ENCODE results near the gene AAMDC.
A peak's percentile ranks its signal among the peaks of the same experiment; 100 is the strongest.

AAMDC gene

GRCh38 chr11:77820565-77821348, at the start of gene AAMDC, which contains the start of gene RSF1:
Gene AAMDC, plus strand, starts transcription at chr11:77821144. Its CDS starts 21,353 bp downstream, at chr11:77842497.
Gene RSF1, minus strand, starts transcription at chr11:77820722. Its CDS starts 8 bp downstream, at chr11:77820714.
- H3K9ac ChIP-seq: peak within 1 kb of the TSS; percentile 76
- H3K79me2 ChIP-seq: peaks cover 11% of the 10 kb centered on the region
- H3K9me3 ChIP-seq (ENCODE audit: control insufficient read depth, low read length): no peaks in the 10 kb centered on the region
- H3K4me3 ChIP-seq (ENCODE audit: low read depth, low read length): peak within 1 kb of the TSS; percentile 79
- TF ChIP-seq, protein P1, sequence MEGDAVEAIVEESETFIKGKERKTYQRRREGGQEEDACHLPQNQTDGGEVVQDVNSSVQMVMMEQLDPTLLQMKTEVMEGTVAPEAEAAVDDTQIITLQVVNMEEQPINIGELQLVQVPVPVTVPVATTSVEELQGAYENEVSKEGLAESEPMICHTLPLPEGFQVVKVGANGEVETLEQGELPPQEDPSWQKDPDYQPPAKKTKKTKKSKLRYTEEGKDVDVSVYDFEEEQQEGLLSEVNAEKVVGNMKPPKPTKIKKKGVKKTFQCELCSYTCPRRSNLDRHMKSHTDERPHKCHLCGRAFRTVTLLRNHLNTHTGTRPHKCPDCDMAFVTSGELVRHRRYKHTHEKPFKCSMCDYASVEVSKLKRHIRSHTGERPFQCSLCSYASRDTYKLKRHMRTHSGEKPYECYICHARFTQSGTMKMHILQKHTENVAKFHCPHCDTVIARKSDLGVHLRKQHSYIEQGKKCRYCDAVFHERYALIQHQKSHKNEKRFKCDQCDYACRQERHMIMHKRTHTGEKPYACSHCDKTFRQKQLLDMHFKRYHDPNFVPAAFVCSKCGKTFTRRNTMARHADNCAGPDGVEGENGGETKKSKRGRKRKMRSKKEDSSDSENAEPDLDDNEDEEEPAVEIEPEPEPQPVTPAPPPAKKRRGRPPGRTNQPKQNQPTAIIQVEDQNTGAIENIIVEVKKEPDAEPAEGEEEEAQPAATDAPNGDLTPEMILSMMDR (IDR thresholded peaks at IDR 0.05): peak; percentile 69
- H3K36me3 ChIP-seq (ENCODE audit: control insufficient read depth, insufficient read depth, low read length): no peaks in the 10 kb centered on the region
- H3K27ac ChIP-seq: peak within 1 kb of the TSS; percentile 83
- H3K27me3 ChIP-seq (ENCODE audit: control insufficient read depth, insufficient read depth, low read length): no peaks in the 10 kb centered on the region
- peaks cover 5% of the 10 kb centered on the region for H3K4me1 ChIP-seq
- H3K4me2 ChIP-seq (ENCODE audit: low read length): peak within 1 kb of the TSS; percentile 86
- H2AFZ ChIP-seq: peak within 1 kb of the TSS; percentile 85

GRCh38 chr11:77775936-77776335, 45.0 kb upstream of the AAMDC start:
- peaks cover 25% of the 10 kb centered on the region for H3K79me2 ChIP-seq
- H2AFZ ChIP-seq: no peak overlapping the region
- H3K4me1 ChIP-seq: peaks cover 4% of the 10 kb centered on the region
- no peak overlapping the region for H3K9ac ChIP-seq
- H3K4me2 ChIP-seq (ENCODE audit: low read length): no peak overlapping the region
- no peaks in the 10 kb centered on the region for H3K9me3 ChIP-seq (ENCODE audit: control insufficient read depth, low read length)
- H3K4me3 ChIP-seq (ENCODE audit: low read depth, low read length): no peak overlapping the region
- H3K27me3 ChIP-seq (ENCODE audit: control insufficient read depth, insufficient read depth, low read length): no peaks in the 10 kb centered on the region
- H3K27ac ChIP-seq: no peak overlapping the region
- H3K36me3 ChIP-seq (ENCODE audit: control insufficient read depth, insufficient read depth, low read length): no peaks in the 10 kb centered on the region
- TF ChIP-seq, protein P1 (IDR thresholded peaks at IDR 0.05): no peak

DNA sequence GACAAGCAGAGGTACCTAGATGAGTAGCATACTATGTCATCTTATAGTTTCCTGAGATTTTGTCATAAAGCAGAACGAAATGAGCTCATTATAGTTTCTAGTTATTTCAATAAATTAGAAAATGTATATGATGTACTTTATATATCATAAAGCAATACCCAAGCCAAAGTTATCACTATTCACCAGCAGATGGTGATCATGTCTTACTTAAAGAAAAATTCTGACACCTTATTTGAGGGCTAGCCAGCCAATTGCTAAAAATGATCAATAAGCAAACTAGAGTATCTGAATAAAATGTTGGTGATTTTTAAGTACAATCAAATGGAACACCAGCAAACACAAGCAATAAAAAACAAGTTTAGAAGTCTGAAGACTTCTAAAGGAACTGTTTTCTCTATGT, 44.5 kb upstream of the AAMDC start:
- Histone ChIP-seq H3K4me3 (ENCODE audit: low read depth, low read length) (no peak overlapping the region), H3K9me3 (ENCODE audit: control insufficient read depth, low read length) (no peaks in the 10 kb centered on the region), H2AFZ (no peak overlapping the region), H3K27ac (no peak overlapping the region), H3K4me2 (ENCODE audit: low read length) (no peak overlapping the region), H3K9ac (no peak overlapping the region), H3K79me2 (peaks cover 29% of the 10 kb centered on the region), H3K4me1 (no peaks in the 10 kb centered on the region), H3K27me3 (ENCODE audit: control insufficient read depth, insufficient read depth, low read length) (no peaks in the 10 kb centered on the region), H3K36me3 (ENCODE audit: control insufficient read depth, insufficient read depth, low read length) (no peaks in the 10 kb centered on the region)
- TF ChIP-seq, protein P1 (IDR thresholded peaks at IDR 0.05): no peak

GRCh38 chr11:77778118-77778517, 42.8 kb upstream of the AAMDC start:
- no peak overlapping the region for H3K4me2 ChIP-seq (ENCODE audit: low read length)
- H3K27ac ChIP-seq: no peak overlapping the region
- H2AFZ ChIP-seq: no peak overlapping the region
- no peaks in the 10 kb centered on the region for H3K27me3 ChIP-seq (ENCODE audit: control insufficient read depth, insufficient read depth, low read length)
- no peaks in the 10 kb centered on the region for H3K36me3 ChIP-seq (ENCODE audit: control insufficient read depth, insufficient read depth, low read length)
- H3K4me3 ChIP-seq (ENCODE audit: low read depth, low read length): no peak overlapping the region
- no peaks in the 10 kb centered on the region for H3K9me3 ChIP-seq (ENCODE audit: control insufficient read depth, low read length)
- no peak overlapping the region for H3K9ac ChIP-seq
- peaks cover 26% of the 10 kb centered on the region for H3K79me2 ChIP-seq
- TF ChIP-seq, protein P1 (IDR thresholded peaks at IDR 0.05): no peak
- no peaks in the 10 kb centered on the region for H3K4me1 ChIP-seq

- H3K9ac ChIP-seq: no peak overlapping the region
- H2AFZ ChIP-seq: no peak overlapping the region
- H3K27ac ChIP-seq: no peak overlapping the region
- no peaks in the 10 kb centered on the region for H3K4me1 ChIP-seq
- no peaks in the 10 kb centered on the region for H3K9me3 ChIP-seq (ENCODE audit: control insufficient read depth, low read length)
- H3K4me3 ChIP-seq (ENCODE audit: low read depth, low read length): no peak overlapping the region
- no peaks in the 10 kb centered on the region for H3K27me3 ChIP-seq (ENCODE audit: control insufficient read depth, insufficient read depth, low read length)
- H3K4me2 ChIP-seq (ENCODE audit: low read length): no peak overlapping the region
- H3K79me2 ChIP-seq: peaks cover 25% of the 10 kb centered on the region
- TF ChIP-seq, protein P1 (IDR thresholded peaks at IDR 0.05): no peak
- H3K36me3 ChIP-seq (ENCODE audit: control insufficient read depth, insufficient read depth, low read length): no peaks in the 10 kb centered on the region
Observed at GRCh38 chr11:77778549-77778948, 42.4 kb upstream of the AAMDC start.

Data from parathyroid adenoma (tissue), 2 donors.